K562 (cell line): ENCODE results near the gene CNIH1. TPM values are rescaled to one million over a fixed set of nuclear protein-coding genes. Genes with fewer than 3 reads are reported as not detected.
"Not testable (repeated sequence)": the region's sequence is repeated elsewhere in the genome, so short reads cannot be mapped to it uniquely, and the experiment has no call there.

ENCODE experiments used
- ATAC-seq: fragments of 200-7000 bp; cut with Tn5 transposase; 3 replicates; pipeline ENCODE4 v1.9.1; 2020; ENCODE audit warnings: moderate library complexity
- BruUV-seq: library from RNA; stranded (reverse); fragments of 400-500 nt; replicated peaks from 2 replicates; lab custom pipeline; 2021; lab: Mats Ljungman, UMichigan
- CTCF ChIA-PET: fragments of 300-600 bp; formaldehyde crosslinking; extraction: SDS; loops from one replicate; lab custom pipeline; 2021; ENCODE audit warnings: low intra/inter-chr PET ratio; lab: Yijun Ruan, JAX
- POLR2A ChIA-PET: fragments of 300-600, 350-650 bp; sonication (Branson Sonifier 250); formaldehyde crosslinking; extraction: SDS; loops from one replicate; lab custom pipeline; 2021; ENCODE audit warnings: antibody characterized with exemption, inconsistent platforms; lab: Yijun Ruan, JAX
- DNase-seq, 4 experiments: peaks; one replicate each; pipeline versions ENCODE4 v3.0.0 to v3.0.0-alpha.2; 2011 to 2018; ENCODE audit warnings: low spot score in 3 of 4, mixed read lengths in 3 of 4; ENCODE audit errors: extremely low read depth in 1 of 4
- FAIRE-seq: peaks from 2 replicates; lab custom pipeline; 2011; peaks lifted over from hg19 to GRCh38; lab: Jason Lieb, UNC
- H2AFZ ChIP-seq: 2 replicates; pipeline ENCODE4 v1.6.0; 2011; ENCODE audit warnings: low read depth, low read length, control low read depth, inconsistent platforms
- H3K27ac ChIP-seq: fragments of 200-600 bp; 3 replicates; pipeline ENCODE4 v1.8.0; 2011; ENCODE audit warnings: low read depth, mild to moderate bottlenecking, control low read depth, inconsistent platforms, low read length, moderate library complexity, mixed read lengths; ENCODE audit errors: extremely low read depth
- H3K27me3 ChIP-seq, 2 experiments: fragments of 300-600 bp in 1 of 2; 2 replicates in 1 of 2; 3 replicates in 1 of 2; pipeline versions ENCODE4 v1.6.0 to v1.8.0; 2011; ENCODE audit warnings: inconsistent platforms in 2 of 2, low read length in 2 of 2, mild to moderate bottlenecking in 1 of 2, mixed read lengths in 1 of 2, moderate library complexity in 1 of 2; ENCODE audit not compliant: control insufficient read depth in 2 of 2, insufficient read depth in 2 of 2
- H3K36me3 ChIP-seq: fragments of 300-600 bp; 3 replicates; pipeline ENCODE4 v1.8.0; 2011; ENCODE audit warnings: mild to moderate bottlenecking, low read length, inconsistent platforms; ENCODE audit not compliant: control insufficient read depth, insufficient read depth
- H3K4me1 ChIP-seq, 2 experiments: fragments of 200-600 bp in 1 of 2; replicated peaks in 1 of 2; 2 replicates in 1 of 2; 3 replicates in 1 of 2; pipeline versions ENCODE4 v1.5.1 to v1.8.0; 2011; ENCODE audit warnings: inconsistent platforms in 2 of 2, low read length in 2 of 2, mild to moderate bottlenecking in 1 of 2, mixed read lengths in 1 of 2, moderate library complexity in 1 of 2; ENCODE audit not compliant: control insufficient read depth in 2 of 2, insufficient read depth in 2 of 2
- H3K4me2 ChIP-seq: 2 replicates; pipeline ENCODE4 v1.6.1; 2011; ENCODE audit warnings: low read length, control low read depth, inconsistent platforms, mixed read lengths; ENCODE audit not compliant: insufficient read depth
- H3K4me3 ChIP-seq: fragments of 200-600 bp; sonication (generic), shearing (Covaris generic); 2 replicates; pipeline ENCODE4 v1.5.1; 2016; ENCODE audit warnings: control low read depth, inconsistent platforms
- H3K79me2 ChIP-seq: fragments of 200-600 bp; 3 replicates; pipeline ENCODE4 v1.8.0; 2011; ENCODE audit warnings: low read length, inconsistent platforms; ENCODE audit not compliant: control insufficient read depth, insufficient read depth
- H3K9ac ChIP-seq, 2 experiments: 2 replicates each; pipeline versions ENCODE4 v1.6.0 to v1.6.1; 2011; ENCODE audit warnings: low read depth in 2 of 2, low read length in 2 of 2, control low read depth in 1 of 2, inconsistent platforms in 1 of 2, mild to moderate bottlenecking in 1 of 2, mixed read lengths in 1 of 2; ENCODE audit not compliant: insufficient read depth in 1 of 2
- H3K9me1 ChIP-seq: one replicate; pipeline ENCODE4 v1.6.0; 2011; ENCODE audit warnings: inconsistent platforms, mild to moderate bottlenecking, low read length, moderate library complexity; ENCODE audit not compliant: control insufficient read depth, insufficient read depth
- H3K9me3 ChIP-seq: replicated peaks from 2 replicates; pipeline ENCODE4 v1.5.1; 2011; ENCODE audit warnings: low read depth, low read length, inconsistent platforms; ENCODE audit not compliant: control insufficient read depth, insufficient read depth
- H4K20me1 ChIP-seq: replicated peaks from 2 replicates; pipeline ENCODE4 v1.6.1; 2011; ENCODE audit warnings: low read length, inconsistent platforms, mixed read lengths; ENCODE audit not compliant: control insufficient read depth, insufficient read depth
- ARNT ChIP-seq, 2 experiments: fragments of 450-650 bp; IDR thresholded peaks; 2 replicates each; pipeline ENCODE4 v1.6.1; 2016; ENCODE audit warnings: mild to moderate bottlenecking in 1 of 2
- CBX1 ChIP-seq: sonication (generic); IDR thresholded peaks from 2 replicates; pipeline ENCODE4 v1.6.1; 2016; ENCODE audit warnings: antibody characterized with exemption, low read depth, mild to moderate bottlenecking
- GATA2 ChIP-seq: sonication (generic); formaldehyde crosslinking; IDR thresholded peaks from 2 replicates; pipeline ENCODE4 v1.4.0; 2020; ENCODE audit warnings: mild to moderate bottlenecking, missing genetic modification reagents
- NR0B1 ChIP-seq: fragments of 450-650 bp; IDR thresholded peaks from one replicate; pipeline ENCODE4 v1.6.1; 2018; ENCODE audit warnings: mild to moderate bottlenecking, moderate library complexity; ENCODE audit not compliant: partially characterized antibody
- NUFIP1 ChIP-seq: fragments of 450-650 bp; IDR thresholded peaks from 2 replicates; pipeline ENCODE4 v1.6.1; 2018; ENCODE audit not compliant: partially characterized antibody
- RBM34 ChIP-seq: fragments of 200-400 bp; formaldehyde crosslinking; IDR thresholded peaks from 2 replicates; pipeline ENCODE4 v1.6.1; 2018; ENCODE audit warnings: low read length, borderline replicate concordance; ENCODE audit not compliant: insufficient read depth
- TRIM25 ChIP-seq: fragments of 450-650 bp; IDR thresholded peaks from 2 replicates; pipeline ENCODE4 v1.7.0; 2016; ENCODE audit warnings: borderline replicate concordance
- ZNF668 ChIP-seq: fragments of 250-450 bp; sonication (Bioruptor Pico); IDR thresholded peaks from 2 replicates; pipeline ENCODE4 v1.8.0; 2022; ENCODE audit warnings: mild to moderate bottlenecking, inconsistent platforms
- ZNF77 ChIP-seq: fragments of 250-450 bp; sonication (Bioruptor Pico); IDR thresholded peaks from 2 replicates; pipeline ENCODE4 v1.5.0; 2020
- WGBS: fragments of 100-300 bp; shearing (Covaris generic); methylation state at CpG from one replicate; pipeline ENCODE4 v1.1.6; 2016; ENCODE audit warnings: low coverage, mixed read lengths; ENCODE audit not compliant: insufficient coverage; ENCODE audit errors: missing lambda C conversion rate; 5-methylcytosine and 5-hydroxymethylcytosine counted together
- in situ Hi-C: fragments of 300-500 bp; cut with MboI; formaldehyde crosslinking; loops from 4 replicates; pipeline ENCODE4 v1.15.0; 2018; ENCODE audit warnings: inconsistent platforms, mixed read lengths
- intact Hi-C: fragments of 100-400 bp; cut with micrococcal nuclease; formaldehyde crosslinking; loops from 2 replicates; pipeline ENCODE4 v1.14.2; 2022
- polyA plus RNA-seq, 8 experiments: library from polyadenylated mRNA; depleted of rRNA in 4 of 8; stranded (reverse) in 5 of 8; unstranded in 3 of 8; fragments of >200 nt; fragmentation: Nextera tagmentation in 2 of 8; fragmentation: Illumina TruSeq in 1 of 8; extraction: Ambion mirVana in 2 of 8; extraction: Trizol in 1 of 8; gene quantifications; 2 replicates each; pipeline versions ENCODE4 v1.2.1 to v1.2.3, GENCODE V29; 2011 to 2014; ENCODE audit warnings: inconsistent platforms in 1 of 8, missing spikeins in 1 of 8
- total RNA-seq, 7 experiments: library from RNA; depleted of rRNA in 6 of 7; stranded (reverse); fragments of >200 nt in 6 of 7; fragmentation: Illumina TruSeq in 2 of 7; extraction: Trizol in 2 of 7; gene quantifications; 2 replicates each; pipeline versions ENCODE4 v1.2.1 to v1.2.3, GENCODE V29; 2011 to 2021; ENCODE audit warnings: low replicate concordance in 1 of 7
- TF ChIP-seq, protein P1 (sequence below): sonication (generic); formaldehyde crosslinking; IDR thresholded peaks from 2 replicates; pipeline ENCODE4 v1.8.0; 2022; ENCODE audit warnings: mild to moderate bottlenecking, missing genetic modification reagents

Gene CNIH1
- total and polyA plus RNA-seq, 9 of the 15 experiments (the other 6 are each of a cell fraction or from before 2014, with no cell fraction given): 13.9 to 283 (median 77.3) TPM

- intact Hi-C loops, H3K9ac ChIP-seq, ATAC-seq, BruUV-seq, H2AFZ ChIP-seq, POLR2A ChIA-PET, H3K4me2 ChIP-seq, H3K79me2 ChIP-seq, FAIRE-seq, H3K27ac ChIP-seq, in situ Hi-C loops, H4K20me1 ChIP-seq, H3K27me3 ChIP-seq, H3K4me1 ChIP-seq, DNase-seq, H3K4me3 ChIP-seq, H3K9me1 ChIP-seq, H3K36me3 ChIP-seq, H3K9me3 ChIP-seq: not testable (repeated sequence)
- CTCF ChIA-PET: interaction anchor here (0.7 kb wide), 1 partner anchor 18 kb away, joined by 4 read pairs; no protein-coding TSS in a partner anchor
- 33% methylated on average over 1 of the region's 1 CpG for WGBS
Observed at GRCh38 chr14:54456820-54457608, 15.8 kb upstream of the CNIH1 start.

GRCh38 chr14:54455363-54455762 is 14.2 kb upstream of the CNIH1 start:
- H3K79me2 ChIP-seq: no peaks in the 10 kb centered on the region
- no peak overlapping the region for H3K4me2 ChIP-seq
- H3K4me1 ChIP-seq: no peaks in the 10 kb centered on the region
- no peak overlapping the region for H2AFZ ChIP-seq
- no peak overlapping the region for H3K27ac ChIP-seq
- no peaks in the 10 kb centered on the region for H3K27me3 ChIP-seq
- no peak overlapping the region for H3K9ac ChIP-seq
- no peaks in the 10 kb centered on the region for H4K20me1 ChIP-seq
- intact Hi-C loops: no loop called here
- no peak for FAIRE-seq
- BruUV-seq: no TSS peak
- POLR2A ChIA-PET: interaction anchor here (0.9 kb wide), 1 partner anchor 16 kb away, joined by 3 read pairs; no protein-coding TSS in a partner anchor
- H3K36me3 ChIP-seq: no peaks in the 10 kb centered on the region
- H3K9me1 ChIP-seq: no peaks in the 10 kb centered on the region
- peaks cover 1% of the 10 kb centered on the region; the same call in 1 of the 2 replicates for H3K9me3 ChIP-seq
- ATAC-seq: no peak
- 38% methylated on average over 1 of the region's 1 CpG for WGBS
- DNase-seq: no peak
- in situ Hi-C loops: no loop called here
- CTCF ChIA-PET: no interaction called here
- H3K4me3 ChIP-seq: no peak overlapping the region
- TF ChIP-seq RBM34: no peak
- TF ChIP-seq ARNT (IDR thresholded peaks at IDR 0.05): no peak
- TF ChIP-seq, protein P1, sequence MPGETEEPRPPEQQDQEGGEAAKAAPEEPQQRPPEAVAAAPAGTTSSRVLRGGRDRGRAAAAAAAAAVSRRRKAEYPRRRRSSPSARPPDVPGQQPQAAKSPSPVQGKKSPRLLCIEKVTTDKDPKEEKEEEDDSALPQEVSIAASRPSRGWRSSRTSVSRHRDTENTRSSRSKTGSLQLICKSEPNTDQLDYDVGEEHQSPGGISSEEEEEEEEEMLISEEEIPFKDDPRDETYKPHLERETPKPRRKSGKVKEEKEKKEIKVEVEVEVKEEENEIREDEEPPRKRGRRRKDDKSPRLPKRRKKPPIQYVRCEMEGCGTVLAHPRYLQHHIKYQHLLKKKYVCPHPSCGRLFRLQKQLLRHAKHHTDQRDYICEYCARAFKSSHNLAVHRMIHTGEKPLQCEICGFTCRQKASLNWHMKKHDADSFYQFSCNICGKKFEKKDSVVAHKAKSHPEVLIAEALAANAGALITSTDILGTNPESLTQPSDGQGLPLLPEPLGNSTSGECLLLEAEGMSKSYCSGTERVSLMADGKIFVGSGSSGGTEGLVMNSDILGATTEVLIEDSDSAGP (CRISPR knock-in tag): no peak
- no peak for TF ChIP-seq CBX1
- TF ChIP-seq ZNF77 (CRISPR knock-in tag): no peak
- no peak for TF ChIP-seq TRIM25
- TF ChIP-seq NUFIP1: no peak
- TF ChIP-seq GATA2 (CRISPR knock-in tag): no peak
- TF ChIP-seq NR0B1: no peak
- TF ChIP-seq ZNF668 (CRISPR knock-in tag): no peak
